Cerebellar cortex (tissue), 1 donor: ENCODE results near the gene CMSS1.

Source experiments
- DNase-seq: peaks from one replicate; pipeline ENCODE4 v3.0.0-alpha.2; 2015; ENCODE audit warnings: low spot score

The CMSS1 gene

GRCh38 chr3:99817437-99818240, at the start of gene CMSS1:
CMSS1 (plus strand) TSS chr3:99817862.
- peak; percentile 88 for DNase-seq

- DNase-seq = no peak
These were observed 49.5 kb upstream of the CMSS1 start for GRCh38 chr3:99768126-99768525.

GRCh38 chr3:99768808-99769501, 48.7 kb upstream of the CMSS1 start:
- DNase-seq = no peak

GRCh38 chr3:99772171-99772570, 45.5 kb upstream of the CMSS1 start:
- DNase-seq = no peak

- no peak for DNase-seq
These were observed 45.0 kb upstream of the CMSS1 start for GRCh38 chr3:99772671-99773070.

- no peak for DNase-seq
These were observed 43.2 kb upstream of the CMSS1 start for GRCh38 chr3:99774467-99774866.

GRCh38 chr3:99776516-99777209, 41.0 kb upstream of the CMSS1 start:
- DNase-seq = no peak

- DNase-seq = no peak
These were observed 40.5 kb upstream of the CMSS1 start for GRCh38 chr3:99777210-99777549.

- no peak for DNase-seq
These were observed 40.0 kb upstream of the CMSS1 start for GRCh38 chr3:99777708-99778107.

- DNase-seq = no peak
These were observed 36.9 kb upstream of the CMSS1 start for GRCh38 chr3:99780749-99781148.

GRCh38 chr3:99781761-99782160, 35.9 kb upstream of the CMSS1 start:
- DNase-seq = no peak

GRCh38 chr3:99783011-99783573, 34.6 kb upstream of the CMSS1 start:
- DNase-seq = no peak

GRCh38 chr3:99789011-99789721, 28.5 kb upstream of the CMSS1 start:
- DNase-seq = peak; percentile 14

- DNase-seq = no peak
These were observed 23.2 kb upstream of the CMSS1 start for GRCh38 chr3:99794485-99794884.

GRCh38 chr3:99795573-99795972, 22.1 kb upstream of the CMSS1 start:
- DNase-seq = no peak

GRCh38 chr3:99799422-99799821, 18.2 kb upstream of the CMSS1 start:
- no peak for DNase-seq

- no peak for DNase-seq
These were observed 14.4 kb upstream of the CMSS1 start for GRCh38 chr3:99803297-99803696.

GRCh38 chr3:99805160-99805559, 12.5 kb upstream of the CMSS1 start:
- no peak for DNase-seq

- DNase-seq = peak; percentile 55
These were observed 9.4 kb upstream of the CMSS1 start for GRCh38 chr3:99808163-99808794.

GRCh38 chr3:99809565-99809964, 8.1 kb upstream of the CMSS1 start:
- DNase-seq = no peak

GRCh38 chr3:99810403-99810802, 7.3 kb upstream of the CMSS1 start:
- no peak for DNase-seq

- DNase-seq = no peak
These were observed 620 bp upstream of the CMSS1 start for GRCh38 chr3:99817047-99817436.
